Activated B cell treated with CpG ODN at 0.5 μM for 24 hours (primary cell): Measurements from ENCODE around the gene STK10. TPM values are rescaled to one million over a fixed set of nuclear protein-coding genes. Genes with fewer than 3 reads are reported as not detected.

ENCODE experiments used
- ATAC-seq: fragments of 200-7000 bp; cut with Tn5 transposase; one replicate; pipeline ENCODE4 v1.10.0; 2021; ENCODE audit warnings: low read depth, mild to moderate bottlenecking, moderate library complexity
- CTCF ChIA-PET: fragments of 350-600 bp; sonication (Branson Sonifier 250); formaldehyde crosslinking; loops from one replicate; lab custom pipeline; 2021; ENCODE audit warnings: antibody characterized with exemption; lab: Charles Lee
- POLR2A ChIA-PET: fragments of 350-600 bp; sonication (Branson Sonifier 250); formaldehyde crosslinking; loops from one replicate; lab custom pipeline; 2021; ENCODE audit warnings: antibody characterized with exemption; lab: Charles Lee
- DNase-seq: peaks from one replicate; pipeline ENCODE4 v3.0.0; 2022
- H3K27ac Mint-ChIP-seq: one replicate; pipeline ENCODE4 v1.8.0; 2020; ENCODE audit warnings: mixed read lengths
- H3K27me3 Mint-ChIP-seq: one replicate; pipeline ENCODE4 v1.8.0; 2021; ENCODE audit warnings: mixed read lengths
- H3K36me3 Mint-ChIP-seq: one replicate; pipeline ENCODE4 v1.8.0; 2021; ENCODE audit warnings: low read depth, mixed read lengths
- H3K4me1 Mint-ChIP-seq: one replicate; pipeline ENCODE4 v1.8.0; 2021; ENCODE audit warnings: mixed read lengths
- H3K4me3 Mint-ChIP-seq: one replicate; pipeline ENCODE4 v1.8.0; 2020; ENCODE audit warnings: mild to moderate bottlenecking, mixed read lengths
- H3K9me3 Mint-ChIP-seq: one replicate; pipeline ENCODE4 v1.8.0; 2020; ENCODE audit warnings: mixed read lengths
- CTCF ChIP-seq: fragments of 200-600 bp; IDR thresholded peaks from one replicate; pipeline ENCODE4 v1.8.0; 2022; ENCODE audit warnings: antibody characterized with exemption, mild to moderate bottlenecking
- intact Hi-C: fragments of 100-400 bp; cut with micrococcal nuclease; formaldehyde crosslinking; loops from one replicate; pipeline ENCODE4 v1.15.1; 2024
- total RNA-seq: library from RNA; stranded (reverse); gene quantifications from 2 replicates; pipeline ENCODE4 v1.2.3, GENCODE V29; 2022

Gene STK10
- total RNA-seq, 1 donor from 2014 or later: 276 TPM

DNA sequence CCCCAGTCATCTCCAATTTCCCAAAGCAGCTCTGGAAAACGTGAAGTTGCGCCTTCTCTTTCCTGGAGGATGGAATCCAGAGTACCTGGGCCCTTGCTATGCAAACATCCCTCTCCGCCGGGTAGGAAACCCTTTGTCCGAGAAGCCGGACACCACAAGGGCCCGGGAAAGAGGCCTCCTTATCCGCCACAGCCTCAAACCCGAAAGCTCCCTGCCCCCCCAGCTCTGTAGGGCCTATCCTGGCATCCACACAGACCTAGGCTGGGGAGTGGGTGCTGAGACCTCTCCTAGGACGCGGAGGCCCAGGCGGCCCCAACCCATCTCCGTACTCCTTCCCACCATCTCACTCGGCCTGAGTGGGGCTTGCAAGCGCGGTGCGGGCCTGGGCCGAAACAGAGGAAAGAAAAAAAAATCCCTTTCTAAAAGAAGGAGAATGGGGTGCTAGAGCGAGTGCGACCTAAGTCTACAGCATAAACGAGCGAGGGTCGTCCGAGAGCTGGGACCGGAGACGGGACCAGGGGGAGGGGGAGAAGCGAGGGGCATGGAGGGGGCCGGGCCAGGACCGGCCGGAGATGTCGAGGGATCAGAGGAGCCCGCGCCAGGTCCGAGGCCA lies 182.2 kb downstream of the STK10 start:
- POLR2A ChIA-PET: interaction anchor here (0.8 to 2.8 kb wide), 23 partner anchors 7 to 978 kb away, joined by 3 to 35 read pairs (median 6); partner anchors contain the start of genes ATP6V0E1, DUSP1, NPM1 and UBTD2
- Mint-ChIP-seq H3K9me3 (no peaks in the 10 kb centered on the region), H3K27ac (peak overlapping the region; percentile 84), H3K27me3 (no peaks in the 10 kb centered on the region), H3K4me1 (peaks cover 58% of the 10 kb centered on the region), H3K36me3 (peaks cover 11% of the 10 kb centered on the region), H3K4me3 (peak overlapping the region; percentile 93)
- CTCF ChIA-PET: interaction anchor here (0.7 to 5.9 kb wide), 9 partner anchors 8 to 183 kb away, joined by 3 to 61 read pairs (median 7); partner anchors contain the start of gene STK10
- DNase-seq (no peak), ATAC-seq (peak; percentile 3)
- TF ChIP-seq CTCF: no peak
- intact Hi-C loops: loop anchor here (1.0 to 10.0 kb wide), 13 partner anchors 27 to 1911 kb away; partner anchors contain the start of genes BNIP1, CREBRF, DUSP1 and ERGIC1

DNA sequence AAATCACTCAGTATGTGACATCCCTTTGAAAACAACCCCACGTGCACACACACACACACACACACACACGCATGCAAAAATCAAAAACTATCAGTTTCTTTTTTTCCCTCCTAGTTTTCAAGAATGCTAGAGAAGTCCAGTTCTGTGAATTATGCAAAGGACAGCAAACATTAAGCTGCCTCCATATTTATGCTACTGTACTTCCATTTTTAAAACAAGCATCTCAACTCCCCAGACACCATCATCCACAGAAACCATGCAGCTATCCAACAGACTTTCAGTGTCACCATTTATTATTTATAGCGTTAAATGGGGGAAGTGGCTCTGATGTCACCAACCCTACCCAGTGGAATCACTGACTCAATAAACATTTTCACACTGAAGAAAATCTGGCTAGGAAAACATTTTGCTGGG lies 183.2 kb downstream of the STK10 start:
- TF ChIP-seq CTCF: no peak
- Mint-ChIP-seq H3K4me1 (peaks cover 68% of the 10 kb centered on the region), H3K4me3 (peak overlapping the region; percentile 93), H3K9me3 (no peaks in the 10 kb centered on the region), H3K27ac (peak overlapping the region; percentile 84), H3K27me3 (no peaks in the 10 kb centered on the region), H3K36me3 (peaks cover 11% of the 10 kb centered on the region)
- ChIA-PET POLR2A (interaction anchor here (0.6 to 2.6 kb wide), 4 partner anchors 10 to 766 kb away, joined by 3 to 35 read pairs (median 4); partner anchors contain the start of gene DUSP1), CTCF (interaction anchor here (5.9 kb wide), 1 partner anchor 92 kb away, joined by 61 read pairs; no protein-coding TSS in a partner anchor)
- ATAC-seq (no peak), DNase-seq (no peak)
- intact Hi-C loops: loop anchor here (5.0 to 10.0 kb wide), 5 partner anchors 38 to 1912 kb away; partner anchors contain the start of genes DUSP1, ERGIC1 and NPM1

- CTCF ChIA-PET: interaction anchor here (0.7 to 1.6 kb wide), 4 partner anchors 8 to 95 kb away, joined by 3 to 8 read pairs (median 4); no protein-coding TSS in a partner anchor
- POLR2A ChIA-PET: interaction anchor here (0.8 kb wide), 1 partner anchor 9 kb away, joined by 3 read pairs; no protein-coding TSS in a partner anchor
- H3K27ac Mint-ChIP-seq: peak overlapping the region; percentile 70
Measured at GRCh38 chr5:172003746-172004145, 184.3 kb downstream of the STK10 start.

GRCh38 chr5:172002840-172003512 lies 185.0 kb downstream of the STK10 start:
- peak overlapping the region; percentile 63 for H3K4me3 Mint-ChIP-seq
- POLR2A ChIA-PET: no interaction called here
- H3K9me3 Mint-ChIP-seq: no peaks in the 10 kb centered on the region
- no peak for ATAC-seq
- intact Hi-C loops: loop anchor here (10.0 kb wide), 1 partner anchor 832 kb away; the partner anchor contains the start of gene ERGIC1
- DNase-seq: no peak
- no peak for TF ChIP-seq CTCF
- peaks cover 11% of the 10 kb centered on the region for H3K36me3 Mint-ChIP-seq
- peak overlapping the region; percentile 70 for H3K27ac Mint-ChIP-seq
- CTCF ChIA-PET: interaction anchor here (0.7 to 1.6 kb wide), 4 partner anchors 7 to 94 kb away, joined by 3 to 8 read pairs (median 4); no protein-coding TSS in a partner anchor
- H3K27me3 Mint-ChIP-seq: no peaks in the 10 kb centered on the region
- peaks cover 81% of the 10 kb centered on the region for H3K4me1 Mint-ChIP-seq

More at GRCh38 chr5:172003746-172004145, 184.3 kb downstream of the STK10 start:
- intact Hi-C loops: loop anchor here (10.0 kb wide), 1 partner anchor 831 kb away; the partner anchor contains the start of gene ERGIC1
- Mint-ChIP-seq H3K4me3 (peak overlapping the region; percentile 63), H3K9me3 (no peaks in the 10 kb centered on the region), H3K27me3 (no peaks in the 10 kb centered on the region), H3K4me1 (peaks cover 78% of the 10 kb centered on the region), H3K36me3 (peaks cover 11% of the 10 kb centered on the region)
- no peak for TF ChIP-seq CTCF
- DNase-seq: no peak
- ATAC-seq: no peak
